Measurements from ENCODE around the gene ITGA3. TPM values are rescaled to one million over a fixed set of nuclear protein-coding genes. Genes with fewer than 3 reads are reported as not detected.

Gene ITGA3
- polyA plus RNA-seq, 1 of the 3 experiments (the other 2 are of a cell fraction) = 766 TPM

DNA sequence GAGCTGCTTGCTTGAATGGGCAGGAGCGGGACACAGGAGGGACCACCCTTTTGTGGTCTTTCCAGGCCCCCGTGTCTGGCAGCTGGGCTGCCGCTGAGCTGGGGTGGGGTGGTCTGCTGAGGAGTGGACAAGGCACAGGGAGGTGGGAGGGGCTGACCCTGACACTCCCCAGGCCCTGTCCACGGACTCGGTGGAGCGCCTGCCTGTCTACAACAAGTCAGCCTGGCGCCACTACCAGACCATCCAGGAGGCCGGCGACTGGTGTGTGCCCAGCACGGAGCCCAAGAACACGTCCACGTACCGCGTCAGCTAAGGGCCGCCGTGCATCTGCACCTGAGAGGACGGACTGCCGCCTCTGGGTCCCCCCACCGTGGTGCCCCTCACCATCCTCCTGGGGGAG lies 53.9 kb downstream of the ITGA3 start (continued):
- no peak for TF ChIP-seq SMC3 (IDR thresholded peaks at IDR 0.05; ENCODE audit: low read depth, low read length)
- TF ChIP-seq, protein P1, sequence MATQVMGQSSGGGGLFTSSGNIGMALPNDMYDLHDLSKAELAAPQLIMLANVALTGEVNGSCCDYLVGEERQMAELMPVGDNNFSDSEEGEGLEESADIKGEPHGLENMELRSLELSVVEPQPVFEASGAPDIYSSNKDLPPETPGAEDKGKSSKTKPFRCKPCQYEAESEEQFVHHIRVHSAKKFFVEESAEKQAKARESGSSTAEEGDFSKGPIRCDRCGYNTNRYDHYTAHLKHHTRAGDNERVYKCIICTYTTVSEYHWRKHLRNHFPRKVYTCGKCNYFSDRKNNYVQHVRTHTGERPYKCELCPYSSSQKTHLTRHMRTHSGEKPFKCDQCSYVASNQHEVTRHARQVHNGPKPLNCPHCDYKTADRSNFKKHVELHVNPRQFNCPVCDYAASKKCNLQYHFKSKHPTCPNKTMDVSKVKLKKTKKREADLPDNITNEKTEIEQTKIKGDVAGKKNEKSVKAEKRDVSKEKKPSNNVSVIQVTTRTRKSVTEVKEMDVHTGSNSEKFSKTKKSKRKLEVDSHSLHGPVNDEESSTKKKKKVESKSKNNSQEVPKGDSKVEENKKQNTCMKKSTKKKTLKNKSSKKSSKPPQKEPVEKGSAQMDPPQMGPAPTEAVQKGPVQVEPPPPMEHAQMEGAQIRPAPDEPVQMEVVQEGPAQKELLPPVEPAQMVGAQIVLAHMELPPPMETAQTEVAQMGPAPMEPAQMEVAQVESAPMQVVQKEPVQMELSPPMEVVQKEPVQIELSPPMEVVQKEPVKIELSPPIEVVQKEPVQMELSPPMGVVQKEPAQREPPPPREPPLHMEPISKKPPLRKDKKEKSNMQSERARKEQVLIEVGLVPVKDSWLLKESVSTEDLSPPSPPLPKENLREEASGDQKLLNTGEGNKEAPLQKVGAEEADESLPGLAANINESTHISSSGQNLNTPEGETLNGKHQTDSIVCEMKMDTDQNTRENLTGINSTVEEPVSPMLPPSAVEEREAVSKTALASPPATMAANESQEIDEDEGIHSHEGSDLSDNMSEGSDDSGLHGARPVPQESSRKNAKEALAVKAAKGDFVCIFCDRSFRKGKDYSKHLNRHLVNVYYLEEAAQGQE (IDR thresholded peaks at IDR 0.05; ENCODE audit: low read depth, low read length) = no peak

DNA sequence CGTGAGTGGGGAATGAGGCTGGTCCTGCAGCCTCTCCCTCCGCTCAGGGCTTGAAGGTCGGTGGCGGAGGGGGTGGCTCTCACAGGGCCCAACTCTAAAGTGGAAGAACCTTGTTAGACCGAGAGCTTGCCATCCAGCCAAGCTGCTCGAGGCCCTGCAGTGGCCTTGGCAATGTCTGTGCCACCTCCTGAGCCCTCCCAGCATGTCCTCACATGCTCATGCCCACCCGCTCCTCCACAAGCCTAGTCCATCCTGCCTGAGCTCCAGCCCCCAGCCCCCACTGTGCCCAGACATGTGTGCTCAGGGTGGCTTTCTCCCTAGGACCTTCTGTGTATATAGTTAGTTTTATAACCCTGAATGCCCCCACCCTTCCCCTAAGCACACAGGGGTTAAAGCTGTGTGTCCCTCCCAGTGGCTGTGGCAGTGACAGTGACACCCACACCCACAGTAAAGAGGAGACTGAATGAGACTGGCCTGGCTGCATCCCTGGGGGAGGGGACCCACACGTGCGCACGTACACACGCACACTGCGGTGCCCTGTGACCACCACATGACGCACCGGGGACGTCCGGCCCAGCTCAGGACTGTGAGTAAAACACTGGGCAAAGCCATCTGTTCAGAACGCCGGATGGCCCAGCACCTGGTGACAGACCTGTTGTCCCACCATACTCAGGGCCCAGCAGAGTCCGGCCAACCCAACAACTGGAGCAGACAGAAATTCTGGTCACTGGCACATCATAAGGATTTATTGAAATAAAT lies 54.9 kb downstream of the ITGA3 start:
- H3K79me2 ChIP-seq (ENCODE audit: insufficient read depth) = no peaks in the 10 kb centered on the region
- H3K27me3 ChIP-seq (ENCODE audit: insufficient read depth) = no peaks in the 10 kb centered on the region
- DNase-seq = peak; percentile 69
- no peak overlapping the region for H3K4me2 ChIP-seq
- H3K9me2 ChIP-seq = no peaks in the 10 kb centered on the region
- TF ChIP-seq GATA2 (CRISPR knock-in tag; IDR thresholded peaks at IDR 0.05) (no peak), EZH2phosphoT487 (IDR thresholded peaks at IDR 0.05; ENCODE audit: borderline replicate concordance, low read depth) (no peak), RAD21 (IDR thresholded peaks at IDR 0.05; ENCODE audit: low read length) (no peak), SMC3 (IDR thresholded peaks at IDR 0.05; ENCODE audit: low read depth, low read length) (no peak), TEAD4 (IDR thresholded peaks at IDR 0.05; ENCODE audit: borderline replicate concordance, insufficient read depth) (no peak), EP300 (IDR thresholded peaks at IDR 0.05; ENCODE audit: borderline replicate concordance in 1 of 2, low read depth in 1 of 2, low read length in 1 of 2) (no peak), TCF12 (IDR thresholded peaks at IDR 0.05) (no peak), ELF1 (IDR thresholded peaks at IDR 0.05) (no peak), RXRA (IDR thresholded peaks at IDR 0.05; ENCODE audit: borderline replicate concordance, low read depth) (no peak), JUND (IDR thresholded peaks at IDR 0.05) (no peak)
- TF ChIP-seq, protein P2, sequence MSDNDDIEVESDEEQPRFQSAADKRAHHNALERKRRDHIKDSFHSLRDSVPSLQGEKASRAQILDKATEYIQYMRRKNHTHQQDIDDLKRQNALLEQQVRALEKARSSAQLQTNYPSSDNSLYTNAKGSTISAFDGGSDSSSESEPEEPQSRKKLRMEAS (IDR thresholded peaks at IDR 0.05; ENCODE audit: low read depth) = no peak
- H2AFZ ChIP-seq (ENCODE audit: low read depth) = no peak overlapping the region
- H3K4me1 ChIP-seq (ENCODE audit: control insufficient read depth in 1 of 2, insufficient read depth in 2 of 2, low read depth in 1 of 2, low read length in 1 of 2) = peaks cover 0 to 24% of the 10 kb centered on the region in 2 experiments; a peak in 1 of 4 replicates
- H3K4me3 ChIP-seq (ENCODE audit: low read depth in 2 of 2, low read length in 1 of 2) = no peak overlapping the region
- CTCF ChIA-PET = interaction anchor here (1.0 to 16.3 kb wide), 17 partner anchors 13 to 186 kb away, joined by 3 to 297 read pairs (median 8); partner anchors contain the start of genes COL1A1, ITGA3, PDK2 and PPP1R9B
- POLR2A ChIA-PET = interaction anchor here (0.9 to 3.3 kb wide), 4 partner anchors 12 to 51 kb away, joined by 3 to 13 read pairs (median 8); partner anchors contain the start of gene SAMD14
- peaks cover 5 to 26% of the 10 kb centered on the region in 2 experiments for H3K36me3 ChIP-seq (replicated peaks in 1 of 2; ENCODE audit: control insufficient read depth in 1 of 2, insufficient read depth in 2 of 2, low read length in 1 of 2)
- peak overlapping the region in 1 of 2 experiments; percentile 62; a peak in 2 of 4 replicates for H3K27ac ChIP-seq (ENCODE audit: low read depth in 2 of 2, low read length in 1 of 2)
- H3K9me3 ChIP-seq = no peaks in the 10 kb centered on the region
- H3K9ac ChIP-seq = no peak overlapping the region
- WGBS (ENCODE audit: low lambda C conversion rate) = 91% methylated on average over 19 of the region's 19 CpGs
- peaks cover 5% of the 10 kb centered on the region for H3F3A ChIP-seq (replicated peaks; ENCODE audit: insufficient read depth)
- no peaks in the 10 kb centered on the region for H4K20me1 ChIP-seq (ENCODE audit: insufficient read depth)
